Heart left ventricle (tissue), 16 donors: ENCODE data around the gene ZIC1. TPM values are rescaled to one million over a fixed set of nuclear protein-coding genes. Genes with fewer than 3 reads are reported as not detected.

ENCODE experiments used
- ATAC-seq, 4 donors: fragments of 200-7000 bp; cut with Tn5 transposase; one replicate each; pipeline ENCODE4 v1.9.1; 2020 to 2022; ENCODE audit warnings: moderate library complexity in 4 of 4, mild to moderate bottlenecking in 3 of 4, moderate number of reproducible peaks in 1 of 4
- DNase-seq, 5 donors: peaks; one replicate each; pipeline ENCODE4 v3.0.0-alpha.2; 2020
- H3K27ac ChIP-seq, 12 donors: fragments of 200-600 bp; sonication (generic) in 4 of 12; one replicate each; pipeline versions ENCODE4 v1.5.0 to v1.8.0; 2016 to 2022; ENCODE audit warnings: mild to moderate bottlenecking in 2 of 12
- H3K27me3 ChIP-seq, 9 donors: fragments of 200-600 bp; sonication (generic) in 2 of 9; one replicate each; pipeline versions ENCODE4 v1.5.1 to v1.8.0; 2016 to 2022; ENCODE audit warnings: mild to moderate bottlenecking in 3 of 9
- H3K36me3 ChIP-seq, 9 donors: fragments of 200-600 bp; sonication (generic) in 2 of 9; one replicate each; pipeline versions ENCODE4 v1.5.0 to v1.8.0; 2018 to 2022; ENCODE audit warnings: mild to moderate bottlenecking in 2 of 9
- H3K4me1 ChIP-seq, 12 donors: fragments of 200-600 bp; sonication (generic) in 4 of 12; one replicate each; pipeline versions ENCODE4 v1.5.0 to v1.8.0; 2016 to 2022; ENCODE audit warnings: mild to moderate bottlenecking in 3 of 12
- H3K4me3 ChIP-seq, 12 donors: fragments of 200-600 bp; sonication (generic) in 4 of 12; one replicate each; pipeline versions ENCODE4 v1.5.0 to v1.8.0; 2017 to 2022; ENCODE audit warnings: mild to moderate bottlenecking in 9 of 12, moderate library complexity in 4 of 12
- H3K9me3 ChIP-seq, 12 donors: fragments of 200-600 bp; sonication (generic) in 4 of 12; one replicate each; pipeline versions ENCODE4 v1.5.0 to v1.8.0; 2016 to 2022; ENCODE audit warnings: mild to moderate bottlenecking in 1 of 12
- POLR2A ChIP-seq, 2 donors: fragments of 450-650 bp; IDR thresholded peaks; one replicate each; pipeline ENCODE4 v1.6.1; 2017; ENCODE audit warnings: antibody characterized with exemption in 2 of 2, mild to moderate bottlenecking in 2 of 2, moderate library complexity in 2 of 2
- WGBS, 4 donors: extraction: QIAGEN DNeasy Blood & Tissue Kit in 2 of 4; methylation state at CpG; one replicate each; pipeline versions ENCODE4 v1.1.5 to v1.1.7; 2013 to 2018; 5-methylcytosine and 5-hydroxymethylcytosine counted together
- intact Hi-C, 10 donors: fragments of 100-400 bp; cut with DNase I; formaldehyde crosslinking; loops; one replicate each; pipeline versions ENCODE4 v1.11.1 to v1.14.2; 2022
- polyA plus RNA-seq, 2 donors: library from polyadenylated mRNA; stranded (reverse); fragments of 200-250 nt; gene quantifications; one replicate each; pipeline ENCODE4 v1.2.3, GENCODE V29; 2013
- total RNA-seq, 9 donors: library from RNA; depleted of rRNA in 2 of 9; stranded (reverse); fragments of >200 nt in 2 of 9; fragmentation: NEBNext Ultra II Directional in 3 of 9; extraction: Animal tissue kit (Norgen Biotek cat#: 25700) in 3 of 9; gene quantifications; one replicate each; pipeline versions ENCODE4 v1.1.0 to v1.2.4, GENCODE V29; 2016 to 2023
- TF ChIP-seq, protein P1 (sequence below), 12 donors: fragments of 200-600 bp; sonication (generic) in 4 of 12; IDR thresholded peaks; one replicate each; pipeline versions ENCODE4 v1.5.0 to v1.8.0; 2018 to 2022; ENCODE audit warnings: antibody characterized with exemption in 12 of 12, mild to moderate bottlenecking in 5 of 12
- donor health status: ischemic (EF 13 %, LVEDD 7.1; RV severe dilation, severe dysfunction).
- donor health status: healthy with polysubstance abuse.
- donor health status: DM: no; HTN: yes; CAD: no.
- donor health status: DM: no; HTN: no; CAD: no.
- donor health status: ischemic (EF 25% LVEDD 6.9; RV normal size, moderate dysfunction).
- donor health status: ischemic (EF 25% LVEDD 5.7; RV mildly dilated, moderate dysfunction).
- donor health status: healthy.
- donor health status: DM: yes; HTN: yes; CAD: no.
- donor health status: ischemic (EF 35%, LVEDD 5.7; RV mildly dilated, moderate dysfunction).
- donor health status: nonischemic (EF 11% LVEDD 7.7; RV severe dilation, severe dysfunction).
- donor health status: DM: yes; HTN: yes; CAD: no.
- donor health status: PGD.
- donor health status: ischemic (EF 29% LVEDD 5.4; RV normal size, mild dysfunction).
- donor health status: nonischemic (EF 23%, LVEDD 6.1; RV moderate dilation, normal function).

ZIC1 gene
- total and polyA plus RNA-seq, 11 donors, result 0.42 TPM; not detected in 10

DNA sequence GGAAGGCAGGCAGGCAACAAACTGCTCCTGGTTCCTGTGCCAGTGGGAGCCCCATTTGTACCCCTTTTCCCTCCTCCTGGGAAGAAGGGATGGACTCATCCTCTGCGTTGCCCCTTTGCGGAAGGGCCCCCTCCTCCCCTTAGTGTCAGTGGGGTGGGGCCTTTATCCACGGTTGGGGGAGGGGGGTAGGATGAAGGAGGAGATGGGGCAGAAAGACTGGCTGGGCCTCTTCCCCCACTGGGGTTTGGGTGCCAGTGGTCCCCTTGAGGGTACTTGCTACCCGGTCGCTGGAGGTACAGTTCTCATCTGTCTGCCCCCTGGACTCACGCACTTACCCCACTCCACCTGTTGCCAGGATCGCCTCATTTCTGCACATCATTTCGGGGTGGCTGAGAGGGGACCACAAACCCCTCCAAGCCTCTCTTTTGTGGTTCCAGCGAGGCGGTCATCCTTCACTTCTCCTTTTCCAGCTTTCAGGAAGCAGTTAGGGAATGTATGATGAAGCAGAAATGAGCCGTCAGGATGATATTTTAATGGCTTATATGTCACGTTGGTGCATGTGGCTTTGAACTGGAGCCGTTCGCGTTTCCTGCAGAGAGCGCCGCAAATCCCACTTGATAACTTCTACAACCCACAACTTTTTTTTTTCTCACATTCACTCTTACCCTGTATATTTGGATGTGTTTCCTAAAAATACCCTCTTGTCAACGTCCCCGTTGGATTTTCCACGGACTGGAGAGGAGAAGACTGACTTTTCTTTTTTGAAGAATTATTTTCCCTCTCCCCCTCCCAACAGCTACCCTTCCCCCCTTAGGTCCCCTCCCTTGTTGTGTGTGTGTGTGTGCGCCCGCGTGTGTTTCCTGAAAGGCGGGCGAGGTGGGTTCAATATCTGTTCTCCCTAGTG, 2.9 kb upstream of the ZIC1 start, which contains the start of gene ZIC4:
ZIC4 (minus strand) TSS at position 516 of the 904 bp plus-strand sequence. CDS start 3,746 bp downstream, outside the sequence.
- peaks cover 0 to 27% (median 17%) of the 10 kb centered on the region in 12 donors for H3K4me1 ChIP-seq
- H3K4me3 ChIP-seq, result no peak within 1 kb of the TSS
- no peak for DNase-seq
- H3K9me3 ChIP-seq, result no peaks in the 10 kb centered on the region
- TF ChIP-seq, protein P1, sequence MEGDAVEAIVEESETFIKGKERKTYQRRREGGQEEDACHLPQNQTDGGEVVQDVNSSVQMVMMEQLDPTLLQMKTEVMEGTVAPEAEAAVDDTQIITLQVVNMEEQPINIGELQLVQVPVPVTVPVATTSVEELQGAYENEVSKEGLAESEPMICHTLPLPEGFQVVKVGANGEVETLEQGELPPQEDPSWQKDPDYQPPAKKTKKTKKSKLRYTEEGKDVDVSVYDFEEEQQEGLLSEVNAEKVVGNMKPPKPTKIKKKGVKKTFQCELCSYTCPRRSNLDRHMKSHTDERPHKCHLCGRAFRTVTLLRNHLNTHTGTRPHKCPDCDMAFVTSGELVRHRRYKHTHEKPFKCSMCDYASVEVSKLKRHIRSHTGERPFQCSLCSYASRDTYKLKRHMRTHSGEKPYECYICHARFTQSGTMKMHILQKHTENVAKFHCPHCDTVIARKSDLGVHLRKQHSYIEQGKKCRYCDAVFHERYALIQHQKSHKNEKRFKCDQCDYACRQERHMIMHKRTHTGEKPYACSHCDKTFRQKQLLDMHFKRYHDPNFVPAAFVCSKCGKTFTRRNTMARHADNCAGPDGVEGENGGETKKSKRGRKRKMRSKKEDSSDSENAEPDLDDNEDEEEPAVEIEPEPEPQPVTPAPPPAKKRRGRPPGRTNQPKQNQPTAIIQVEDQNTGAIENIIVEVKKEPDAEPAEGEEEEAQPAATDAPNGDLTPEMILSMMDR (IDR thresholded peaks at IDR 0.05), result no peak
- H3K36me3 ChIP-seq, result no peaks in the 10 kb centered on the region
- H3K27ac ChIP-seq, result no peak within 1 kb of the TSS
- peaks cover 71 to 100% (median 96%) of the 10 kb centered on the region in 9 donors for H3K27me3 ChIP-seq
- ATAC-seq, result no peak
- intact Hi-C loops, result no loop called here
- 3 to 6% (median 5%) methylated on average over 25 of the region's 25 CpGs for WGBS, 4 donors

DNA sequence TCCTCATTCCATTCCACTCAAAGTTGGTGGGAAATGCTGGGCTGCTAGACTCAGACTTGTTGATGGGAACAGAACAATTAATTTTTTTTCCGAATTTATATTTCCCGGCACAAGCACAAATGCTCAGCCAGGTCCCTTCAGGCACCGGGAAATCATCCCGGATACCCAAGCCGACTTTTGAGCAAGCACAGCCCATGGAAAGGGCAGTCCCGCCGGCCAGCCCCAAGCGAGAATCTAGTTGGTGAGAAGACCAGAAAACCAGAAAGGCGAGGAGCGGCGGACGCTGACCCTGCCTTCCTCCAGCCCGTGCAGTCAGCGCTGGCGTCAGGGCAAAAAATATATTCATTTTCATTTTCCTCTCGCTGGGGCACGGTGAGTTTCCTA, 2.1 kb upstream of the ZIC1 start:
- H3K4me1 ChIP-seq, result peaks cover 0 to 33% (median 18%) of the 10 kb centered on the region in 12 donors
- H3K27me3 ChIP-seq, result peaks cover 76 to 100% (median 98%) of the 10 kb centered on the region in 9 donors
- no peak overlapping the region for H3K4me3 ChIP-seq
- WGBS, 4 donors, result 4 to 6% (median 5%) methylated on average over 17 of the region's 17 CpGs
- no peaks in the 10 kb centered on the region for H3K36me3 ChIP-seq
- DNase-seq (no peak), ATAC-seq (no peak)
- intact Hi-C loops, result no loop called here
- H3K9me3 ChIP-seq, result no peaks in the 10 kb centered on the region
- H3K27ac ChIP-seq, result no peak overlapping the region
- TF ChIP-seq, protein P1 (IDR thresholded peaks at IDR 0.05), result no peak
- TF ChIP-seq POLR2A (IDR thresholded peaks at IDR 0.05), result no peak

DNA sequence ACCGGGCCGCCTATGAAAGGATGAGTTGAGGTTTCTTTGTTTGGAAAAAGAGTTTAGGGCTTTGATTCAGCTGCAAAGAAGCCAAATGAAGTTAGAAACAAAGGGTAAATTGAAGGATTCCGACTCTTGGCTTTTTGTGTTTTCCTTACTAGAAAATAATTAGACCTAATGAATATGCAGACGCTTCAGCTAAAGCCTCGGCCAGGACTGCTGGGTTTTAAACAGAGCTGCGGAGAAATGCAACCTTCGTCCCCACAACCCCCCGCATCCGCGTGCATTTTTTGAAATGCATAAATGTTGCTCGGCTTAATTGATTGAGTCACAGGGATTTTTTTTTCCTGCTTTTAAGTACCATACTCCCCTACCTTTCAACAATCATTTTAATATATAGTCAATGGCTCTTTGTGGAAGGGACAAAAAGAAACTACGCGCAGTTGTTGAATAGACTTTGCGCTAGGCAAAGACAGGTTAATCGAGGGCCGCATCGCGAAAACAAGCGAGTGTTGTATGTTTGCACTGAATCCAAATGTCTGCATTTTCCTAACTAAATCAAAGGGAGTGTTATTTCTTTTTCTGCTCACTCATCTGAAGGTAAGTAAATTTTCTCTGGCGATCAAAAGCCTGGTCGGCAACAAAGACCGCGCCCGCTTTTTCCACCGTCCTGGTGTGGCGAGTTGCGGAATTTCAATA, 1.5 kb upstream of the ZIC1 start:
- peaks cover 81 to 100% (median 98%) of the 10 kb centered on the region in 9 donors for H3K27me3 ChIP-seq
- WGBS, 4 donors, result 6 to 11% (median 9%) methylated on average over 27 of the region's 27 CpGs
- H3K27ac ChIP-seq, result no peak overlapping the region

More for the DNA sequence above, 1.5 kb upstream of the ZIC1 start:
- DNase-seq, result no peak
- peaks cover 0 to 37% (median 18%) of the 10 kb centered on the region in 12 donors for H3K4me1 ChIP-seq
- H3K36me3 ChIP-seq, result no peaks in the 10 kb centered on the region
- ATAC-seq, result no peak
- no peak overlapping the region for H3K4me3 ChIP-seq
- H3K9me3 ChIP-seq, result no peaks in the 10 kb centered on the region
- no peak for TF ChIP-seq POLR2A (IDR thresholded peaks at IDR 0.05)
- TF ChIP-seq, protein P1 (IDR thresholded peaks at IDR 0.05), result no peak
- intact Hi-C loops, result no loop called here
